Measurements from ENCODE around the gene ARMC7. TPM values are rescaled to one million over a fixed set of nuclear protein-coding genes. Genes with fewer than 3 reads are reported as not detected.

Gene ARMC7
- polyA plus RNA-seq, 1 donor from 2014 or later: 3.7 TPM

DNA sequence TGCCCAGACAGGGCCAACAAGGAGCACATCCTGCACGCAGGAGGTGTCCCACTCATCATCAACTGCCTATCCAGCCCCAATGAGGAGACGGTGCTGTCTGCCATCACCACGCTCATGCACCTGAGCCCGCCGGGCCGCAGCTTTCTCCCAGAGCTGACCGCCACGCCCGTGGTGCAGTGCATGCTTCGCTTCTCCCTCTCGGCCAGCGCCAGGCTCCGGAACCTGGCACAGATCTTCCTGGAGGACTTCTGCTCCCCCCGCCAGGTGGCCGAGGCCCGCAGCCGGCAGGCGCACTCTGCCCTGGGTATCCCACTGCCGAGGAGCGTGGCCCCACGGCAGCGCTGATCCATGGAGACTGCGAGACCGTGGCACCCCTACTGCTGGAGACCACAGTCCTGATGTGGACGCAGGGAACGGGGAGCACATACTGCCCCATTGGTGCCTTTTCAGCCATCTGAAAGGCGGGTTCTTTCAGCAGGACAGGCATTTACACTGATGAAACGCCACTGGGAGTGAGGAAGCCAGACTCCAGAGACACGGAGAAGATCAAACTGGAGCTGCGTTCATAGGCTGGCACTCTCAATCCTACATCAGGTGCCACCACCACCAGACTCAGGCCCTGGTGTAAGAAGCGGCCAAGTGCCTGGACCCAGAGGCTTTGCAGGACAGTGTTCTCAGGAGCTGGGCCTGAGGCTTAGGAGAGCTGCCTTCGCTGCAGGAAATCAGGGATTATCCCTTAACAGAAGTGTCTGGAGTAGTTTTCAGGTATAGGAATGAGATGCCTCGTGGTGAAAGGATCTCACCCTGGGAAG is 19.1 kb downstream of the ARMC7 start:
- no peak overlapping the region for H3K27ac ChIP-seq (ENCODE audit: low read length)
- no peaks in the 10 kb centered on the region for H3F3A ChIP-seq (ENCODE audit: insufficient read depth, low read length, poor library complexity, severe bottlenecking)
- H3K9me2 ChIP-seq (ENCODE audit: insufficient read depth, low read length): no peaks in the 10 kb centered on the region
- H3K79me2 ChIP-seq (replicated peaks; ENCODE audit: insufficient read depth, low read length): no peaks in the 10 kb centered on the region
- H3K9me3 ChIP-seq (ENCODE audit: low read length): no peaks in the 10 kb centered on the region
- H4K20me1 ChIP-seq (ENCODE audit: insufficient read depth): no peaks in the 10 kb centered on the region
- H3K9ac ChIP-seq (ENCODE audit: low read length): no peak overlapping the region
- H3K4me2 ChIP-seq (ENCODE audit: low read length): no peak overlapping the region
- no peaks in the 10 kb centered on the region for H3K36me3 ChIP-seq (ENCODE audit: insufficient read depth, low read length)
- no peaks in the 10 kb centered on the region for H3K27me3 ChIP-seq (ENCODE audit: insufficient read depth, low read depth, low read length)
- no peak overlapping the region for H3K4me3 ChIP-seq (ENCODE audit: low read length)
- no peak overlapping the region for H2AFZ ChIP-seq (ENCODE audit: low read depth, low read length)
- no peak for TF ChIP-seq MXI1 (conservative IDR thresholded peaks at IDR 0.05; ENCODE audit: poor library complexity, severe bottlenecking)
- no peak for TF ChIP-seq EP300 (conservative IDR thresholded peaks at IDR 0.05; ENCODE audit: poor library complexity, severe bottlenecking)
- TF ChIP-seq EZH2 (IDR thresholded peaks at IDR 0.05; ENCODE audit: borderline replicate concordance, insufficient read depth, low read length, poor library complexity, severe bottlenecking): no peak
- TF ChIP-seq POLR2AphosphoS5 (IDR thresholded peaks at IDR 0.05): no peak
- no peak for TF ChIP-seq TAF1 (IDR thresholded peaks at IDR 0.05; ENCODE audit: low read depth)

DNA sequence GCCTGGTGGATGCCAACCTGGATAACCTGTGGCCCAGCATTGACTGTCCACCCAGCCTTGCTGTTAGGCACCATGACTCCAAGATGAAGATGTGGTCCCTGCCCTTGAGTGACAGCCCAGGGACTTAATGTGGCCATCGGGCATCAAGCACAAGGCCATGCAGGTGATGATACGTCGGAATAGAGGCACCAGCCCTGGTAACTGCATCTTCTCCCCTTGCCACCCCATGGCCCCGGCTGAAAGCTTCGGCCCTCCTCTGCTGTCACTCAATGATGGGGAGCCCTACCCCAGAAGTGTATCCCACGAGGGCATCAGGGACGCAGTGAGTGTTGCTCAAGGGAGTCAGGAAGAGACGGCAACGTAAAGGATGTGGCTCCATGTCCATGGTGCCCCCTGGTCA is 19.8 kb downstream of the ARMC7 start:
- Histone ChIP-seq H3K4me3 (ENCODE audit: low read length) (no peak overlapping the region), H3F3A (ENCODE audit: insufficient read depth, low read length, poor library complexity, severe bottlenecking) (no peaks in the 10 kb centered on the region), H3K79me2 (replicated peaks; ENCODE audit: insufficient read depth, low read length) (no peaks in the 10 kb centered on the region), H3K27me3 (ENCODE audit: insufficient read depth, low read depth, low read length) (no peaks in the 10 kb centered on the region), H3K9ac (ENCODE audit: low read length) (no peak overlapping the region), H3K4me2 (ENCODE audit: low read length) (no peak overlapping the region), H2AFZ (ENCODE audit: low read depth, low read length) (no peak overlapping the region), H3K9me3 (ENCODE audit: low read length) (no peaks in the 10 kb centered on the region), H3K9me2 (ENCODE audit: insufficient read depth, low read length) (no peaks in the 10 kb centered on the region), H3K27ac (ENCODE audit: low read length) (no peak overlapping the region), H3K36me3 (ENCODE audit: insufficient read depth, low read length) (no peaks in the 10 kb centered on the region), H4K20me1 (ENCODE audit: insufficient read depth) (peaks cover under 1% of the 10 kb centered on the region)
- TF ChIP-seq TAF1 (IDR thresholded peaks at IDR 0.05; ENCODE audit: low read depth): no peak
- TF ChIP-seq, protein P1, sequence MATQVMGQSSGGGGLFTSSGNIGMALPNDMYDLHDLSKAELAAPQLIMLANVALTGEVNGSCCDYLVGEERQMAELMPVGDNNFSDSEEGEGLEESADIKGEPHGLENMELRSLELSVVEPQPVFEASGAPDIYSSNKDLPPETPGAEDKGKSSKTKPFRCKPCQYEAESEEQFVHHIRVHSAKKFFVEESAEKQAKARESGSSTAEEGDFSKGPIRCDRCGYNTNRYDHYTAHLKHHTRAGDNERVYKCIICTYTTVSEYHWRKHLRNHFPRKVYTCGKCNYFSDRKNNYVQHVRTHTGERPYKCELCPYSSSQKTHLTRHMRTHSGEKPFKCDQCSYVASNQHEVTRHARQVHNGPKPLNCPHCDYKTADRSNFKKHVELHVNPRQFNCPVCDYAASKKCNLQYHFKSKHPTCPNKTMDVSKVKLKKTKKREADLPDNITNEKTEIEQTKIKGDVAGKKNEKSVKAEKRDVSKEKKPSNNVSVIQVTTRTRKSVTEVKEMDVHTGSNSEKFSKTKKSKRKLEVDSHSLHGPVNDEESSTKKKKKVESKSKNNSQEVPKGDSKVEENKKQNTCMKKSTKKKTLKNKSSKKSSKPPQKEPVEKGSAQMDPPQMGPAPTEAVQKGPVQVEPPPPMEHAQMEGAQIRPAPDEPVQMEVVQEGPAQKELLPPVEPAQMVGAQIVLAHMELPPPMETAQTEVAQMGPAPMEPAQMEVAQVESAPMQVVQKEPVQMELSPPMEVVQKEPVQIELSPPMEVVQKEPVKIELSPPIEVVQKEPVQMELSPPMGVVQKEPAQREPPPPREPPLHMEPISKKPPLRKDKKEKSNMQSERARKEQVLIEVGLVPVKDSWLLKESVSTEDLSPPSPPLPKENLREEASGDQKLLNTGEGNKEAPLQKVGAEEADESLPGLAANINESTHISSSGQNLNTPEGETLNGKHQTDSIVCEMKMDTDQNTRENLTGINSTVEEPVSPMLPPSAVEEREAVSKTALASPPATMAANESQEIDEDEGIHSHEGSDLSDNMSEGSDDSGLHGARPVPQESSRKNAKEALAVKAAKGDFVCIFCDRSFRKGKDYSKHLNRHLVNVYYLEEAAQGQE (IDR thresholded peaks at IDR 0.05; ENCODE audit: borderline replicate concordance): no peak
- TF ChIP-seq, protein P2, sequence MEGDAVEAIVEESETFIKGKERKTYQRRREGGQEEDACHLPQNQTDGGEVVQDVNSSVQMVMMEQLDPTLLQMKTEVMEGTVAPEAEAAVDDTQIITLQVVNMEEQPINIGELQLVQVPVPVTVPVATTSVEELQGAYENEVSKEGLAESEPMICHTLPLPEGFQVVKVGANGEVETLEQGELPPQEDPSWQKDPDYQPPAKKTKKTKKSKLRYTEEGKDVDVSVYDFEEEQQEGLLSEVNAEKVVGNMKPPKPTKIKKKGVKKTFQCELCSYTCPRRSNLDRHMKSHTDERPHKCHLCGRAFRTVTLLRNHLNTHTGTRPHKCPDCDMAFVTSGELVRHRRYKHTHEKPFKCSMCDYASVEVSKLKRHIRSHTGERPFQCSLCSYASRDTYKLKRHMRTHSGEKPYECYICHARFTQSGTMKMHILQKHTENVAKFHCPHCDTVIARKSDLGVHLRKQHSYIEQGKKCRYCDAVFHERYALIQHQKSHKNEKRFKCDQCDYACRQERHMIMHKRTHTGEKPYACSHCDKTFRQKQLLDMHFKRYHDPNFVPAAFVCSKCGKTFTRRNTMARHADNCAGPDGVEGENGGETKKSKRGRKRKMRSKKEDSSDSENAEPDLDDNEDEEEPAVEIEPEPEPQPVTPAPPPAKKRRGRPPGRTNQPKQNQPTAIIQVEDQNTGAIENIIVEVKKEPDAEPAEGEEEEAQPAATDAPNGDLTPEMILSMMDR (IDR thresholded peaks at IDR 0.05; ENCODE audit: poor library complexity, severe bottlenecking): no peak
- no peak for TF ChIP-seq SMC3 (conservative IDR thresholded peaks at IDR 0.05; ENCODE audit: poor library complexity)
- no peak for TF ChIP-seq EP300 (conservative IDR thresholded peaks at IDR 0.05; ENCODE audit: poor library complexity, severe bottlenecking)
- TF ChIP-seq MXI1 (conservative IDR thresholded peaks at IDR 0.05; ENCODE audit: poor library complexity, severe bottlenecking): no peak
- no peak for TF ChIP-seq RAD21 (conservative IDR thresholded peaks at IDR 0.05)
- no peak for TF ChIP-seq EZH2 (IDR thresholded peaks at IDR 0.05; ENCODE audit: borderline replicate concordance, insufficient read depth, low read length, poor library complexity, severe bottlenecking)
- no peak for TF ChIP-seq POLR2AphosphoS5 (IDR thresholded peaks at IDR 0.05)

Data from neural cell (in vitro differentiated cells).